Hematopoietic multipotent progenitor cell treated with erythropoietin and hydrocortisone succinate and interleukin-3 and kit ligand, for 6 days (in vitro differentiated cells): Measurements from ENCODE around the gene DNALI1.
A peak's percentile ranks its signal among the peaks of the same experiment; 100 is the strongest.
"Not testable (repeated sequence)": the region's sequence is repeated elsewhere in the genome, so short reads cannot be mapped to it uniquely, and the experiment has no call there.

Experiments used
- DNase-seq: peaks from one replicate; pipeline ENCODE4 v3.0.0-alpha.2; 2015

The DNALI1 gene

GRCh38 chr1:37557402-37557801, 662 bp downstream of the DNALI1 start:
- no peak for DNase-seq

GRCh38 chr1:37558411-37558810, 1.7 kb downstream of the DNALI1 start:
- no peak for DNase-seq

- no peak for DNase-seq
These were observed 2.3 kb downstream of the DNALI1 start for GRCh38 chr1:37559080-37559479.

GRCh38 chr1:37559957-37560379, 3.2 kb downstream of the DNALI1 start:
- peak; percentile 78 for DNase-seq

GRCh38 chr1:37560401-37561132, 3.8 kb downstream of the DNALI1 start:
- no peak for DNase-seq

GRCh38 chr1:37561133-37562132, 4.7 kb downstream of the DNALI1 start:
- peak; percentile 57 for DNase-seq

- peak; percentile 41 for DNase-seq
These were observed 6.2 kb downstream of the DNALI1 start for GRCh38 chr1:37562984-37563383.

GRCh38 chr1:37564892-37565291, 8.2 kb downstream of the DNALI1 start:
- DNase-seq: no peak

GRCh38 chr1:37567023-37567422, 10.3 kb downstream of the DNALI1 start:
- DNase-seq: no peak

- DNase-seq: no peak
These were observed 14.0 kb downstream of the DNALI1 start for GRCh38 chr1:37570528-37571334.

GRCh38 chr1:37574834-37575480, 18.2 kb downstream of the DNALI1 start:
- DNase-seq: no peak

- no peak for DNase-seq
These were observed 19.0 kb downstream of the DNALI1 start for GRCh38 chr1:37575692-37576091.

GRCh38 chr1:37584544-37584943, 27.8 kb downstream of the DNALI1 start:
- DNase-seq: not testable (repeated sequence)

- DNase-seq: no peak
These were observed 32.2 kb downstream of the DNALI1 start for GRCh38 chr1:37588939-37589338.

- no peak for DNase-seq
These were observed 37.0 kb downstream of the DNALI1 start for GRCh38 chr1:37593726-37594125.

- DNase-seq: peak; percentile 98
These were observed 38.9 kb downstream of the DNALI1 start, which contains the start of gene GNL2 for GRCh38 chr1:37595440-37596181. Gene GNL2 (minus strand): TSS chr1:37595937. CDS start chr1:37595822, 115 bp downstream.

- DNase-seq: no peak
These were observed 39.5 kb downstream of the DNALI1 start for GRCh38 chr1:37596182-37596667.

GRCh38 chr1:37599940-37600339, 43.2 kb downstream of the DNALI1 start:
- no peak for DNase-seq

- DNase-seq: no peak
These were observed 44.7 kb downstream of the DNALI1 start for GRCh38 chr1:37601441-37601840.

- DNase-seq: peak; percentile 83
These were observed 46.3 kb downstream of the DNALI1 start for GRCh38 chr1:37602750-37603694.
